SU-DHL-6 (cell line): ENCODE data around the gene TTC39C.

Experiments used
- CTCF ChIP-seq: fragments of 200-600 bp; sonication (generic); IDR thresholded peaks from one replicate; pipeline ENCODE4 v1.5.1; 2017; ENCODE audit warnings: antibody characterized with exemption, mild to moderate bottlenecking, low read length, moderate library complexity; ENCODE audit not compliant: insufficient read depth, poor library complexity, severe bottlenecking
- EZH2phosphoT487 ChIP-seq: fragments of 200-600 bp; sonication (generic), shearing (Covaris generic); conservative IDR thresholded peaks from 2 replicates; pipeline ENCODE4 v1.6.1; 2018; ENCODE audit warnings: mild to moderate bottlenecking, antibody characterized with exemption, low read length, moderate library complexity, mixed read lengths

GRCh38 chr18:24049142-24049541 is 34.6 kb downstream of the TTC39C start:
- TF ChIP-seq CTCF (no peak), EZH2phosphoT487 (no peak)
